NCI-H128 (cell line): ENCODE data around the gene SPATA16.

ENCODE experiments used
- DNase-seq: peaks from one replicate; lab custom pipeline; 2025; ENCODE audit not compliant: unreplicated experiment; lab: John Stamatoyannopoulos, UW

SPATA16 gene

DNA sequence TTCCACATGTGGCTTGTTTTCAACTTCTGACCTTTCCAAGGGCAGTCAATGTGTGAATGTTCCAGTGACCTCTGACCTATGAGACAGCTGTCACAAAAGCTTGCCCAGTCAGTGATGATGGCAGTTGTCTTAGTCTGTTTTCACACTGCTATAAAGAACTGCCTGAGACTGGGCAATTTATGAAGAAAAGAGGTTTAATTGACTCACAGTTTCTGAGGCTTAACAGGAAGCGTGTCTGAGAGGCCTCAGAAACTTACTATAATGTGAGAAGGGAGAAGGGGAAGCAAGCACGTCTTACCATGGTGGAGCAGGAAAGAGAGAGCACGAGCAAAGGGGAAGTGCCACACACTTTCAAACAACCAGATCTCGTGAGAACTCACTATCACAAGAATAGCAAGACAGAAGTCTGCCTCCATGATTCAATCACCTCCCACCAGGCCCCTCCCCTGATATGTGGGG, 294.9 kb downstream of the SPATA16 start:
- no peak for DNase-seq

DNA sequence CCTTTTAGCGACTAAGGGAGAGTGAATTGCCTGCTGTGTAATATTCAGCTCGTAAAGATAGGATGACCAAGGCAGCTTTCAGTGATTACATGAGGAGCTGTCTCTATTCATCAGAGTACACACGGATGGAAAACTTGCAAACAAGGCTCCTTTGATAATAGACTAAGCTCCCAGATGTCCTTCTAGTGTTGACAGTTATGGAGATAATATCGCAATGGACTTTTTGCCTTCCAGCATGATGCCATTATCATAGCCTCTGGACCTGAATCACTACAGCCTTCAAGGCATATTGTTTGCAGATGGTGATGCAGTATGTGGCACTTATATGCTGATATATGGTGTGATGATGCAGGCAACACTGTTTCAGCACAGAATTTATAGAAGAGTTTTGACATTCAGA, 296.6 kb downstream of the SPATA16 start:
- no peak for DNase-seq

DNA sequence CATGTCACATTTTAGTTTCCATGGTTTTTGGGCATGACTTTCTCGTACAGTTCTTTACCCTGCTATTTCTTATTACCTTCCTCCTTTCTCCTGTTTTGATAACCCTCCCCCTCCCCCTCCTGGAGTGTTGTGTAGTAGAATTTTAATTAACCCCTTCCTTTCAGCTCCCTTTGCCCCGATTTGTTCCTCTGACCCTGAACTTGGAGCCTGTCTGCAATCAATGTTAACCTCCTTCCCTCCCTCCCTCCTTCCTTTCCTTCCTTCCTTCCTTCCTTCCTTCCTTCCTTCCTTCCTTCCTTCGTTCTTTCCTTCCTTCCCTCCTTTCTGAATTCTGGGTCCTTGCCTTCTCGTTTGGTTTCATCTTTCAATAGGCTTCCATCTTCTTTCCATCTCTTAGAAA, 300.1 kb downstream of the SPATA16 start:
- DNase-seq = no peak

DNA sequence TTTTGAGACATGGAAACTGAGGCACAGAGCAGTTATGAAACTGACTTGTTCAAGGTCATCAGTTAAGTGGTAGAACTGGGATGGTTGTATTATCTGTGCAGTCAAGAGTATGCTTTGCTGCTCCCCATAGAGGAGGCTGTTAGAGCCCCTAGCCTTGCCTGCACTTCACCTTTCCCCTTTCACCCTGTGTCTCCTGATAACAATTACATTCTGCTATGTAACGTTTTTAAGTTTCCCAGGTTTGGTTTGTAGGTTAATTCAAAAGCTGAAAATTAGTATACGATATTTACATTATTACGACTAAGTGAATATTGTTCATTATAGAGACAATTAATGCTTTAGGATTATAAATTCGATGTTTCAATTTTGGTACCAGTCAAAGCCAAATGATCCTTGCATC, 300.6 kb downstream of the SPATA16 start:
- DNase-seq = no peak

DNA sequence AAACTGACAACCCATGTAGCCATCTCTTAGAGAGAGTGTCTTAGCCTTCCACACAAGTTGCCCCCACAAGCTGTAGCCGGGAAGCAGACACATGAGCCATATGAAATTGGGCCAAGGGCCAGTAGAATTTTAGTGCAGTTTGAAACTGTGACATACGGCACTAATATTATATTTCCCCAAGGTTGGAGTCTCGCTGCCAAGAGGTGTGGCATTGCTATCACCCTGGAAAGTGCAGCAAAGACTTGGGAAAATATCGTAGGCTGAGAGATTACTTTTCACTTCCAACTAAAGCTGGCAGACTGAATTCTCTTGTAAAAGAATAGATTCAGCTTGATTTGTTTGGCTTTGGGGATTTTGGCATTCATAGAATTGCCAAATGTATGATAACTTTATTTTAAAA, 301.4 kb downstream of the SPATA16 start:
- DNase-seq = no peak
